Liver (tissue), 9 donors: ENCODE data around the gene UBL3. TPM values are rescaled to one million over a fixed set of nuclear protein-coding genes. Genes with fewer than 3 reads are reported as not detected.

ENCODE experiments used
- DNase-seq: peaks from one replicate; pipeline ENCODE4 v3.0.0-alpha.2; 2017; ENCODE audit warnings: low spot score
- H3K27ac ChIP-seq, 2 donors: one replicate each; pipeline ENCODE4 v1.7.0; 2013; ENCODE audit warnings: inconsistent platforms in 2 of 2, low read length in 2 of 2, control low read depth in 1 of 2, low read depth in 1 of 2, mild to moderate bottlenecking in 1 of 2
- H3K27me3 ChIP-seq, 4 donors: one replicate each; pipeline versions ENCODE4 v1.6.1 to v1.7.0; 2013; ENCODE audit warnings: low read length in 3 of 4, inconsistent platforms in 1 of 4, mild to moderate bottlenecking in 1 of 4, moderate library complexity in 1 of 4; ENCODE audit not compliant: control insufficient read depth in 4 of 4, insufficient read depth in 4 of 4
- H3K36me3 ChIP-seq, 4 donors: one replicate each; pipeline versions ENCODE4 v1.6.1 to v1.7.0; 2013; ENCODE audit warnings: low read length in 3 of 4, mild to moderate bottlenecking in 3 of 4, low read depth in 1 of 4, moderate library complexity in 1 of 4; ENCODE audit not compliant: control insufficient read depth in 4 of 4, insufficient read depth in 3 of 4
- H3K4me1 ChIP-seq, 4 donors: one replicate each; pipeline versions ENCODE4 v1.6.1 to v1.7.0; 2013; ENCODE audit warnings: low read length in 3 of 4, mild to moderate bottlenecking in 3 of 4, moderate library complexity in 1 of 4; ENCODE audit not compliant: control insufficient read depth in 4 of 4, insufficient read depth in 4 of 4
- H3K4me3 ChIP-seq, 3 donors: one replicate each; pipeline versions ENCODE4 v1.6.1 to v1.7.0; 2013; ENCODE audit warnings: low read length in 3 of 3, control low read depth in 1 of 3, low read depth in 1 of 3, mild to moderate bottlenecking in 1 of 3
- H3K9ac ChIP-seq, 2 donors: one replicate each; pipeline ENCODE4 v1.7.0; 2013; ENCODE audit warnings: low read length in 2 of 2, mild to moderate bottlenecking in 2 of 2, moderate library complexity in 2 of 2, control low read depth in 1 of 2, low read depth in 1 of 2
- H3K9me3 ChIP-seq, 4 donors: one replicate each; pipeline versions ENCODE4 v1.6.1 to v1.7.0; 2013; ENCODE audit warnings: low read length in 3 of 4; ENCODE audit not compliant: control insufficient read depth in 4 of 4
- ATF3 ChIP-seq: IDR thresholded peaks from 2 replicates; pipeline ENCODE4 v1.6.1; 2016; ENCODE audit warnings: antibody characterized with exemption
- CTCF ChIP-seq: fragments of 150-350 bp; IDR thresholded peaks from 2 replicates; pipeline ENCODE4 v1.5.1; 2017; ENCODE audit warnings: improper control_type of control experiment, low read depth, low read length; ENCODE audit not compliant: missing input control
- EGR1 ChIP-seq, 2 donors: IDR thresholded peaks; 2 replicates each; pipeline ENCODE4 v1.6.1; 2016 to 2018; ENCODE audit warnings: antibody characterized with exemption in 2 of 2, low read depth in 2 of 2
- FOXA1 ChIP-seq: IDR thresholded peaks from 2 replicates; pipeline ENCODE4 v1.6.1; 2016; ENCODE audit warnings: antibody characterized with exemption
- FOXA2 ChIP-seq: IDR thresholded peaks from 2 replicates; pipeline ENCODE4 v1.6.1; 2016; ENCODE audit warnings: antibody characterized with exemption
- GABPA ChIP-seq, 2 donors: IDR thresholded peaks in 1 of 2; conservative IDR thresholded peaks in 1 of 2; 2 replicates each; pipeline ENCODE4 v1.6.1; 2016; ENCODE audit warnings: antibody characterized with exemption in 2 of 2, mild to moderate bottlenecking in 1 of 2, moderate library complexity in 1 of 2
- HNF4A ChIP-seq, 2 donors: conservative IDR thresholded peaks; 2 replicates each; pipeline ENCODE4 v1.6.1; 2016; ENCODE audit warnings: antibody characterized with exemption in 2 of 2, mild to moderate bottlenecking in 2 of 2
- HNF4G ChIP-seq: IDR thresholded peaks from 2 replicates; pipeline ENCODE4 v1.6.1; 2016; ENCODE audit warnings: antibody characterized with exemption
- JUND ChIP-seq, 2 donors: IDR thresholded peaks; 2 replicates each; pipeline ENCODE4 v1.6.1; 2016; ENCODE audit warnings: antibody characterized with exemption in 2 of 2
- MAX ChIP-seq: IDR thresholded peaks from 2 replicates; pipeline ENCODE4 v1.6.1; 2016; ENCODE audit warnings: antibody characterized with exemption
- NR2F2 ChIP-seq: IDR thresholded peaks from 2 replicates; pipeline ENCODE4 v1.6.1; 2016; ENCODE audit warnings: antibody characterized with exemption
- RAD21 ChIP-seq, 2 donors: IDR thresholded peaks; 2 replicates each; pipeline ENCODE4 v1.6.1; 2016; ENCODE audit warnings: antibody characterized with exemption in 2 of 2, mild to moderate bottlenecking in 2 of 2
- REST ChIP-seq: IDR thresholded peaks from 2 replicates; pipeline ENCODE4 v1.6.1; 2016; ENCODE audit warnings: antibody characterized with exemption, mild to moderate bottlenecking
- RXRA ChIP-seq, 2 donors: IDR thresholded peaks; 2 replicates each; pipeline ENCODE4 v1.6.1; 2017 to 2018; ENCODE audit warnings: antibody characterized with exemption in 2 of 2, mild to moderate bottlenecking in 1 of 2
- SP1 ChIP-seq: IDR thresholded peaks from 2 replicates; pipeline ENCODE4 v1.6.1; 2018; ENCODE audit warnings: antibody characterized with exemption, mild to moderate bottlenecking
- YY1 ChIP-seq: IDR thresholded peaks from 2 replicates; pipeline ENCODE4 v1.6.1; 2016; ENCODE audit warnings: antibody characterized with exemption, mild to moderate bottlenecking
- ZBTB33 ChIP-seq: IDR thresholded peaks from 2 replicates; pipeline ENCODE4 v1.6.1; 2016; ENCODE audit warnings: antibody characterized with exemption
- WGBS: extraction: QIAGEN DNeasy Blood & Tissue Kit; methylation state at CpG from one replicate; pipeline ENCODE4 v1.1.7; 2013; 5-methylcytosine and 5-hydroxymethylcytosine counted together
- polyA plus RNA-seq, 2 donors: library from polyadenylated mRNA; stranded (reverse) in 1 of 2; unstranded in 1 of 2; fragments of 200-250 nt in 1 of 2; fragments of >200 nt in 1 of 2; fragmentation: Nextera tagmentation in 1 of 2; extraction: Ambion mirVana in 1 of 2; gene quantifications; one replicate each; pipeline versions ENCODE4 v1.2.1 to v1.2.3, GENCODE V29; 2013 to 2015
- total RNA-seq, 2 donors: library from RNA; depleted of rRNA; stranded (reverse); fragments of >200 nt; gene quantifications; one replicate each; pipeline ENCODE4 v1.2.3, GENCODE V29; 2014
- donor health status: healthy.
- donor health status: healthy.
- donor health status: healthy.
- donor health status: healthy.
- donor health status: healthy.

UBL3 gene
- total and polyA plus RNA-seq, 4 donors: 13.9 to 21.3 (median 15.9) TPM

GRCh38 chr13:29754473-29754806 is 96.0 kb downstream of the UBL3 start:
- Histone ChIP-seq H3K27me3 (no peaks in the 10 kb centered on the region), H3K36me3 (no peaks in the 10 kb centered on the region)
- WGBS: 91% methylated on average over 4 of the region's 4 CpGs

More at GRCh38 chr13:29754473-29754806, 96.0 kb downstream of the UBL3 start:
- TF ChIP-seq ZBTB33 (no peak), ATF3 (no peak), EGR1 (IDR thresholded peaks at IDR 0.05; ENCODE audit: low read depth in 2 of 2) (no peak), MAX (no peak), REST (no peak), FOXA1 (no peak), YY1 (no peak), HNF4G (no peak), JUND (IDR thresholded peaks at IDR 0.05) (no peak), SP1 (no peak), CTCF (no peak), FOXA2 (no peak), RXRA (IDR thresholded peaks at IDR 0.05) (no peak), HNF4A (conservative IDR thresholded peaks at IDR 0.05) (no peak), NR2F2 (no peak), GABPA (IDR thresholded peaks at IDR 0.05 in 1 of 2, conservative IDR thresholded peaks at IDR 0.05 in 1 of 2) (no peak), RAD21 (IDR thresholded peaks at IDR 0.05) (no peak)
- no peak for DNase-seq
- no peak overlapping the region for H3K27ac ChIP-seq
- no peaks in the 10 kb centered on the region for H3K4me1 ChIP-seq
- no peaks in the 10 kb centered on the region for H3K9me3 ChIP-seq
- H3K4me3 ChIP-seq: no peak overlapping the region
- H3K9ac ChIP-seq: no peak overlapping the region
